Dedifferentiated amniotic fluid mesenchymal stem cell (primary cell): ENCODE measurements around the gene CPNE5.

ENCODE experiments used
- DNase-seq: peaks from one replicate; pipeline ENCODE4 v3.0.0-alpha.2; 2016; ENCODE audit errors: extremely low spot score

CPNE5 gene

GRCh38 chr6:36702656-36703055 lies 136.6 kb downstream of the CPNE5 start:
- DNase-seq = no peak

- no peak for DNase-seq
Measured at GRCh38 chr6:36701401-36701991, 137.7 kb downstream of the CPNE5 start.

- DNase-seq = no peak
Measured at GRCh38 chr6:36700831-36701230, 138.4 kb downstream of the CPNE5 start.

GRCh38 chr6:36700071-36700812 lies 139.0 kb downstream of the CPNE5 start:
- no peak for DNase-seq

GRCh38 chr6:36699348-36699747 lies 139.9 kb downstream of the CPNE5 start:
- no peak for DNase-seq

GRCh38 chr6:36698871-36699271 lies 140.4 kb downstream of the CPNE5 start:
- no peak for DNase-seq

GRCh38 chr6:36698196-36698595 lies 141.0 kb downstream of the CPNE5 start:
- no peak for DNase-seq

GRCh38 chr6:36697481-36697903 lies 141.8 kb downstream of the CPNE5 start, which contains the start of gene RAB44:
RAB44 (plus strand) TSS chr6:36697826; CDS start chr6:36704236, 6,410 bp downstream.
- no peak for DNase-seq

- DNase-seq = no peak
Measured at GRCh38 chr6:36695414-36695813, 143.8 kb downstream of the CPNE5 start.

- DNase-seq = no peak
Measured at GRCh38 chr6:36694616-36695015, 144.6 kb downstream of the CPNE5 start.

- no peak for DNase-seq
Measured at GRCh38 chr6:36692861-36693702, 146.2 kb downstream of the CPNE5 start.

GRCh38 chr6:36692220-36692619 lies 147.0 kb downstream of the CPNE5 start:
- no peak for DNase-seq

GRCh38 chr6:36691612-36692011 lies 147.6 kb downstream of the CPNE5 start:
- DNase-seq = no peak

GRCh38 chr6:36691011-36691410 lies 148.2 kb downstream of the CPNE5 start:
- DNase-seq = no peak
